HUDEP-2 (cell line): ENCODE results near the gene FARP1.

Experiments
- DNase-seq, 76 experiments: peaks; one replicate each; lab custom pipeline; 2025; ENCODE audit not compliant: unreplicated experiment in 76 of 76; lab: John Stamatoyannopoulos, UW

The FARP1 gene

GRCh38 chr13:98278068-98278724 is 135.3 kb downstream of the FARP1 start:
- no peak for DNase-seq

GRCh38 chr13:98279473-98280175 is 136.7 kb downstream of the FARP1 start:
- no peak for DNase-seq

GRCh38 chr13:98280176-98280510 is 137.2 kb downstream of the FARP1 start:
- no peak for DNase-seq

- no peak for DNase-seq
Measured at GRCh38 chr13:98284679-98285078, 141.8 kb downstream of the FARP1 start.

GRCh38 chr13:98285317-98285716 is 142.4 kb downstream of the FARP1 start:
- no peak for DNase-seq

- DNase-seq = peak in 1 of 76 experiments; percentile 3
Measured at GRCh38 chr13:98285852-98286594, 143.1 kb downstream of the FARP1 start.

- DNase-seq = no peak
Measured at GRCh38 chr13:98286799-98287198, 143.9 kb downstream of the FARP1 start.

- no peak for DNase-seq
Measured at GRCh38 chr13:98288211-98288610, 145.3 kb downstream of the FARP1 start.

GRCh38 chr13:98289339-98289945 is 146.5 kb downstream of the FARP1 start:
- no peak for DNase-seq

- no peak for DNase-seq
Measured at GRCh38 chr13:98290261-98290660, 147.4 kb downstream of the FARP1 start.

GRCh38 chr13:98291658-98292057 is 148.8 kb downstream of the FARP1 start:
- DNase-seq = no peak

- DNase-seq = no peak
Measured at GRCh38 chr13:98293103-98293502, 150.2 kb downstream of the FARP1 start.

- no peak for DNase-seq
Measured at GRCh38 chr13:98293570-98294142, 150.8 kb downstream of the FARP1 start.

- DNase-seq = no peak
Measured at GRCh38 chr13:98295371-98295770, 152.5 kb downstream of the FARP1 start.

GRCh38 chr13:98297051-98297450 is 154.2 kb downstream of the FARP1 start:
- no peak for DNase-seq

GRCh38 chr13:98297745-98298144 is 154.9 kb downstream of the FARP1 start:
- DNase-seq = no peak

GRCh38 chr13:98298599-98298998 is 155.7 kb downstream of the FARP1 start:
- no peak for DNase-seq

GRCh38 chr13:98299235-98299965 is 156.5 kb downstream of the FARP1 start:
- no peak for DNase-seq

- DNase-seq = no peak
Measured at GRCh38 chr13:98299966-98300350, 157.1 kb downstream of the FARP1 start.

- DNase-seq = no peak
Measured at GRCh38 chr13:98300956-98301641, 158.2 kb downstream of the FARP1 start.
